K562 (cell line): Measurements from ENCODE around the gene HBG1. TPM values are rescaled to one million over a fixed set of nuclear protein-coding genes. Genes with fewer than 3 reads are reported as not detected.

Experiments used
- ASH1L ChIP-seq: fragments of 450-650 bp; IDR thresholded peaks from 2 replicates; pipeline ENCODE4 v1.6.1; 2018; ENCODE audit warnings: borderline replicate concordance, mild to moderate bottlenecking, low read depth; ENCODE audit not compliant: partially characterized antibody
- CAMTA2 ChIP-seq: fragments of 250-450 bp; sonication (Bioruptor Pico); conservative IDR thresholded peaks from 2 replicates; pipeline ENCODE4 v1.5.1; 2022
- CEBPB ChIP-seq: fragments of 450-650 bp; IDR thresholded peaks from 2 replicates; pipeline ENCODE4 v1.6.1; 2016; ENCODE audit warnings: missing genetic modification characterization, missing compliant biosample characterization
- CEBPG ChIP-seq, 3 experiments: fragments of 200-800 bp in 1 of 3; sonication (Bioruptor generic) in 1 of 3; sonication (generic) in 1 of 3; formaldehyde crosslinking in 1 of 3; IDR thresholded peaks in 2 of 3; conservative IDR thresholded peaks in 1 of 3; 2 replicates each; pipeline versions ENCODE4 v1.6.1 to v1.8.0; 2016 to 2022; ENCODE audit warnings: missing compliant biosample characterization in 2 of 3, missing genetic modification characterization in 2 of 3, mild to moderate bottlenecking in 1 of 3, missing genetic modification reagents in 1 of 3
- CHD1 ChIP-seq: fragments of 200-600 bp; sonication (generic); IDR thresholded peaks from one replicate; pipeline ENCODE4 v1.6.1; 2012; ENCODE audit warnings: mild to moderate bottlenecking, moderate library complexity, low read length, inconsistent platforms
- CHD2 ChIP-seq: IDR thresholded peaks from 2 replicates; pipeline ENCODE4 v1.6.1; 2011; ENCODE audit warnings: low read depth, low read length
- CREB3 ChIP-seq: fragments of 450-650 bp; conservative IDR thresholded peaks from 2 replicates; pipeline ENCODE4 v1.6.1; 2016; ENCODE audit warnings: missing genetic modification characterization, low read depth, mild to moderate bottlenecking, missing compliant biosample characterization, moderate library complexity
- FOXP4 ChIP-seq: sonication (generic); formaldehyde crosslinking; IDR thresholded peaks from 2 replicates; pipeline ENCODE4 v1.8.0; 2022; ENCODE audit warnings: mild to moderate bottlenecking, missing genetic modification reagents, borderline replicate concordance
- GABPB1 ChIP-seq: sonication (generic); formaldehyde crosslinking; IDR thresholded peaks from 2 replicates; pipeline ENCODE4 v1.8.0; 2022; ENCODE audit warnings: mild to moderate bottlenecking, missing genetic modification reagents
- HCFC1 ChIP-seq: IDR thresholded peaks from 2 replicates; pipeline ENCODE4 v1.6.1; 2012; ENCODE audit warnings: low read depth, low read length, improper control_type of control experiment
- IRF9 ChIP-seq: fragments of 450-650 bp; IDR thresholded peaks from 2 replicates; pipeline ENCODE4 v1.6.1; 2016; ENCODE audit warnings: missing biosample characterization, missing genetic modification characterization
- MAFK ChIP-seq: IDR thresholded peaks from 2 replicates; pipeline ENCODE4 v1.6.1; 2011; ENCODE audit warnings: low read length, improper control_type of control experiment
- MCM2 ChIP-seq: fragments of 450-650 bp; IDR thresholded peaks from 2 replicates; pipeline ENCODE4 v1.6.1; 2017; ENCODE audit warnings: low read depth, mild to moderate bottlenecking
- MEF2A ChIP-seq: IDR thresholded peaks from 2 replicates; pipeline ENCODE4 v1.6.1; 2011; ENCODE audit warnings: low read depth, mild to moderate bottlenecking, low read length, moderate library complexity; ENCODE audit not compliant: control insufficient read depth
- MEF2D ChIP-seq: conservative IDR thresholded peaks from 2 replicates; pipeline ENCODE4 v1.6.1; 2016; ENCODE audit warnings: low read depth, missing genetic modification characterization, missing compliant biosample characterization
- PHF21A ChIP-seq: fragments of 450-650 bp; IDR thresholded peaks from 2 replicates; pipeline ENCODE4 v1.6.1; 2017; ENCODE audit warnings: low read depth, borderline replicate concordance
- SAFB2 ChIP-seq: fragments of 200-400 bp; formaldehyde crosslinking; IDR thresholded peaks from 2 replicates; pipeline ENCODE4 v1.6.1; 2018; ENCODE audit warnings: borderline replicate concordance, low read length, low read depth, moderate library complexity; ENCODE audit not compliant: severe bottlenecking
- SMARCA4 ChIP-seq: fragments of 450-650 bp; IDR thresholded peaks from 2 replicates; pipeline ENCODE4 v1.6.1; 2016
- TARDBP ChIP-seq: fragments of 450-650 bp; IDR thresholded peaks from 2 replicates; pipeline ENCODE4 v1.6.1; 2016
- ZKSCAN1 ChIP-seq: fragments of 150-350 bp; IDR thresholded peaks from 2 replicates; pipeline ENCODE4 v1.6.1; 2016; ENCODE audit warnings: low read depth, low read length
- ZKSCAN3 ChIP-seq: fragments of 250-450 bp; sonication (Bioruptor Pico); IDR thresholded peaks from 2 replicates; pipeline ENCODE4 v1.4.0; 2020
- ZNF184 ChIP-seq: sonication (generic); formaldehyde crosslinking; IDR thresholded peaks from 2 replicates; pipeline ENCODE4 v1.5.0; 2020; ENCODE audit warnings: missing genetic modification reagents
- ZNF589 ChIP-seq: fragments of 200-800 bp; sonication (Bioruptor generic); IDR thresholded peaks from 2 replicates; pipeline ENCODE4 v1.6.1; 2016; ENCODE audit warnings: low read depth, missing genetic modification characterization, missing compliant biosample characterization
- ZNF639 ChIP-seq, 2 experiments: fragments of 200-800 bp in 1 of 2; sonication (Bioruptor generic) in 1 of 2; sonication (generic) in 1 of 2; formaldehyde crosslinking in 1 of 2; IDR thresholded peaks in 1 of 2; conservative IDR thresholded peaks in 1 of 2; 2 replicates each; pipeline versions ENCODE4 v1.5.0 to v1.6.1; 2016 to 2020; ENCODE audit warnings: missing compliant biosample characterization in 1 of 2, missing genetic modification characterization in 1 of 2, missing genetic modification reagents in 1 of 2
- polyA plus RNA-seq, 8 experiments: library from polyadenylated mRNA; depleted of rRNA in 4 of 8; stranded (reverse) in 5 of 8; unstranded in 3 of 8; fragments of >200 nt; fragmentation: Nextera tagmentation in 2 of 8; fragmentation: Illumina TruSeq in 1 of 8; extraction: Ambion mirVana in 2 of 8; extraction: Trizol in 1 of 8; gene quantifications; 2 replicates each; pipeline versions ENCODE4 v1.2.1 to v1.2.3, GENCODE V29; 2011 to 2014; ENCODE audit warnings: inconsistent platforms in 1 of 8, missing spikeins in 1 of 8
- total RNA-seq, 7 experiments: library from RNA; depleted of rRNA in 6 of 7; stranded (reverse); fragments of >200 nt in 6 of 7; fragmentation: Illumina TruSeq in 2 of 7; extraction: Trizol in 2 of 7; gene quantifications; 2 replicates each; pipeline versions ENCODE4 v1.2.1 to v1.2.3, GENCODE V29; 2011 to 2021; ENCODE audit warnings: low replicate concordance in 1 of 7

HBG1 gene
- total and polyA plus RNA-seq, 9 of the 15 experiments (the other 6 are each of a cell fraction or from before 2014, with no cell fraction given), result 1,066 to 16,338 (median 4,898) TPM

- no peak for TF ChIP-seq MCM2
- TF ChIP-seq ZNF639 (CRISPR knock-in tag; conservative IDR thresholded peaks at IDR 0.05 in 1 of 2, IDR thresholded peaks at IDR 0.05 in 1 of 2), result no peak
- peak; percentile 67; the same call in 1 of the 2 replicates for TF ChIP-seq MAFK
- TF ChIP-seq CREB3 (tag), result 0 out of 2 replicates have a peak, but pooled peaks have one; percentile 17
- TF ChIP-seq SAFB2, result no peak
- no peak for TF ChIP-seq CAMTA2 (CRISPR knock-in tag)
- TF ChIP-seq CHD2, result no peak
- no peak for TF ChIP-seq MEF2D (tag)
- TF ChIP-seq FOXP4 (CRISPR knock-in tag), result no peak
- TF ChIP-seq CEBPG (CRISPR knock-in tag; IDR thresholded peaks at IDR 0.05), result no peak
- 0 out of 4 replicates have a peak, but pooled peaks of 1 of the 2 experiments have one; percentile 18 for TF ChIP-seq CEBPG (tag; conservative IDR thresholded peaks at IDR 0.05 in 1 of 2, IDR thresholded peaks at IDR 0.05 in 1 of 2)
- TF ChIP-seq MEF2A, result no peak
- TF ChIP-seq ZNF589 (CRISPR knock-in tag), result 0 out of 2 replicates have a peak, but pooled peaks have one; percentile 11
- TF ChIP-seq PHF21A, result no peak
- TF ChIP-seq IRF9 (tag), result no peak
- TF ChIP-seq ZKSCAN1, result no peak
- no peak for TF ChIP-seq ZKSCAN3 (CRISPR knock-in tag)
- no peak for TF ChIP-seq GABPB1 (CRISPR knock-in tag)
- TF ChIP-seq ZNF184 (CRISPR knock-in tag), result no peak
- TF ChIP-seq CEBPB, result peak; percentile 39; the same call in 1 of the 2 replicates
- no peak for TF ChIP-seq HCFC1
- no peak for TF ChIP-seq ASH1L
- TF ChIP-seq CHD1, result no peak
- TF ChIP-seq SMARCA4, result peak; percentile 33; the same call in 1 of the 2 replicates
- TF ChIP-seq TARDBP, result no peak
Observed at GRCh38 chr11:5272395-5273017, 22.8 kb upstream of the HBG1 start (continued).
